ENCODE data around the gene CFAP92. TPM values are rescaled to one million over a fixed set of nuclear protein-coding genes. Genes with fewer than 3 reads are reported as not detected.

The CFAP92 gene
- total and polyA plus RNA-seq, 2 donors (not counting 1 experiment from before 2014, with no cell fraction given), result not detected

DNA sequence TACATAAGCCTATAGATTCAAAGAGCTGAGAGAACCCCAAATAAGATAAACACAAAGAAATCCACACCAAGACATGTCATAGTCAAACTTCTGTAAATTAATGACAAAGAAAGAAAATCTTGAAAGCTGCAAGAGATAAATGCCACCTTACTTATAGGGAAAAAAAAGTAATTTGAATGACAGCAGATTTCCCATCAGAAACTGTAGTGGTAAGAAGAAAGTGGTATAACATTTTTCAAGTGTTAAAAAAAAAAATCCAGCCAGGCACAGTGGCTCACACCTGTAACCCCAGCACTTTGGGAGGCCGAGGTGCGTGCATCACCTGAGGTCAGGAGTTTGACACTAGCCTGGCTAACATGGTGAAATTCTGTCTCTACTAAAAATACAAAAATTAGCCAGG is 37.4 kb downstream of the CFAP92 start:
- Mint-ChIP-seq H3K27ac (no peak overlapping the region), H3K27me3 (peaks cover 13% of the 10 kb centered on the region), H3K9me3 (ENCODE audit: insufficient read depth) (no peaks in the 10 kb centered on the region), H3K4me3 (no peak overlapping the region), H3K4me1 (no peaks in the 10 kb centered on the region)
- ATAC-seq (ENCODE audit: low read depth), result no peak
- H3K79me2 ChIP-seq (ENCODE audit: control insufficient read depth, insufficient read depth, low read length), result no peaks in the 10 kb centered on the region
- H3K27me3 ChIP-seq (replicated peaks in 1 of 4; ENCODE audit: control extremely low read depth in 1 of 4, control insufficient read depth in 3 of 4, insufficient read depth in 4 of 4, low read length in 3 of 4), result no peaks in the 10 kb centered on the region
- H3K9me3 ChIP-seq (ENCODE audit: control extremely low read depth in 1 of 3, control insufficient read depth in 2 of 3, insufficient read depth in 1 of 3, low read length in 2 of 3), result peaks cover 0 to 5% (median 5%) of the 10 kb centered on the region in 3 donors
- ChIA-PET POLR2A (interaction anchor here (0.7 kb wide), 2 partner anchors 87 to 487 kb away, joined by 4 to 6 read pairs; no protein-coding TSS in a partner anchor), CTCF (interaction anchor here (0.9 kb wide), 1 partner anchor 97 kb away, joined by 3 read pairs; no protein-coding TSS in a partner anchor)
- no peaks in the 10 kb centered on the region for H4K20me1 ChIP-seq (ENCODE audit: control insufficient read depth, insufficient read depth, low read length, poor library complexity, severe bottlenecking)
- H3K4me3 ChIP-seq (ENCODE audit: control extremely low read depth in 1 of 5, extremely low read depth in 1 of 5, insufficient read depth in 1 of 5, low read depth in 2 of 5, low read length in 4 of 5), result no peak overlapping the region
- no peaks in the 10 kb centered on the region for H3K36me3 ChIP-seq (replicated peaks in 1 of 2; ENCODE audit: control extremely low read depth in 1 of 2, control insufficient read depth in 1 of 2, extremely low read depth in 1 of 2, insufficient read depth in 2 of 2, low read length in 1 of 2)
- H2AFZ ChIP-seq (ENCODE audit: insufficient read depth, low read depth, low read length, poor library complexity, severe bottlenecking), result no peak overlapping the region
- no peaks in the 10 kb centered on the region for H3K4me1 ChIP-seq (ENCODE audit: control insufficient read depth in 2 of 2, insufficient read depth in 2 of 2, low read length in 2 of 2)
- TF ChIP-seq, protein P1, sequence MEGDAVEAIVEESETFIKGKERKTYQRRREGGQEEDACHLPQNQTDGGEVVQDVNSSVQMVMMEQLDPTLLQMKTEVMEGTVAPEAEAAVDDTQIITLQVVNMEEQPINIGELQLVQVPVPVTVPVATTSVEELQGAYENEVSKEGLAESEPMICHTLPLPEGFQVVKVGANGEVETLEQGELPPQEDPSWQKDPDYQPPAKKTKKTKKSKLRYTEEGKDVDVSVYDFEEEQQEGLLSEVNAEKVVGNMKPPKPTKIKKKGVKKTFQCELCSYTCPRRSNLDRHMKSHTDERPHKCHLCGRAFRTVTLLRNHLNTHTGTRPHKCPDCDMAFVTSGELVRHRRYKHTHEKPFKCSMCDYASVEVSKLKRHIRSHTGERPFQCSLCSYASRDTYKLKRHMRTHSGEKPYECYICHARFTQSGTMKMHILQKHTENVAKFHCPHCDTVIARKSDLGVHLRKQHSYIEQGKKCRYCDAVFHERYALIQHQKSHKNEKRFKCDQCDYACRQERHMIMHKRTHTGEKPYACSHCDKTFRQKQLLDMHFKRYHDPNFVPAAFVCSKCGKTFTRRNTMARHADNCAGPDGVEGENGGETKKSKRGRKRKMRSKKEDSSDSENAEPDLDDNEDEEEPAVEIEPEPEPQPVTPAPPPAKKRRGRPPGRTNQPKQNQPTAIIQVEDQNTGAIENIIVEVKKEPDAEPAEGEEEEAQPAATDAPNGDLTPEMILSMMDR (IDR thresholded peaks at IDR 0.05), result no peak
- TF ChIP-seq EZH2 (IDR thresholded peaks at IDR 0.05; ENCODE audit: borderline replicate concordance, insufficient read depth, low read depth, low read length, poor library complexity, severe bottlenecking), result no peak
- H3K4me2 ChIP-seq (replicated peaks; ENCODE audit: low read depth, low read length, poor library complexity, severe bottlenecking), result no peak overlapping the region
- H3K27ac ChIP-seq (ENCODE audit: low read length in 2 of 2), result no peak overlapping the region
- intact Hi-C loops (cut with micrococcal nuclease), result no loop called here
- no peak overlapping the region for H3K9ac ChIP-seq (ENCODE audit: low read length)
- DNase-seq, result no peak
- 83% methylated on average over 2 of the region's 2 CpGs for WGBS (ENCODE audit: insufficient coverage)

DNA sequence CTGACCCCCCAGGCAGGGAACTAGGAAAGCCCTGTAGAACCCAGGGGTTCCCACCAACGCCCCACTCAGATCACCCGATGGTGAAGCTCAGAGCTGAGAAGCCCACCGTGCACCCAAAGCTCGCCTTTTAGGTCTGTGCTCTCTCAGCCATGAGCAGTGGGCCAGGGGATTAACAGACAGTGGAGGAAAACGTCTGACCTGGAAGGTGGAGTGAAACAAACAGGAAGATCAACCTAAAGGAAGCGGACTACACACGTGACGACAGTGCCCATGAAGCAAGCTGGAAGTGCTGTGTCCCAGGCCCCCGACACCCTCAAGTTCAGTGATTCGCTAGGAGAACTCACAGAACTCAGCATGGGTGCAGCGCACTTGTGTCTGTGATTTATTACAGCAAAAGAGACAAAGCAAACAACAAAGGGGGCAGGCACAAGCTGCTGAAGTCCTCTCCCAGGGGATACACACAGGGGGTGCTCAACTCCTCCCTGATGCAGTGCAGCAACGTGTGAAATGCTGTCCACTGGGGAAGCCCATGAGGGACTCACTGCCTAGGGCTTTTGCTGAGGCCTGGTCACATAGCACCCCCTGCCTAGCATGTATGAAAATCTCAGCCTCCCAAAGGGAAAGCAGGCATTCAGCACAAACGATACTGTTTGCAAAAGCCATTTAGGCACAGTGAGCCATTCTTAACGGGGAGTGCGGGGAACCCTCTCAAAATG is 43.5 kb downstream of the CFAP92 start:
- Histone ChIP-seq H3K4me3 (ENCODE audit: control extremely low read depth in 1 of 5, extremely low read depth in 1 of 5, insufficient read depth in 1 of 5, low read depth in 2 of 5, low read length in 4 of 5) (no peak overlapping the region), H3K4me1 (ENCODE audit: control insufficient read depth in 2 of 2, insufficient read depth in 2 of 2, low read length in 2 of 2) (no peaks in the 10 kb centered on the region), H3K27ac (ENCODE audit: low read length in 2 of 2) (no peak overlapping the region), H4K20me1 (ENCODE audit: control insufficient read depth, insufficient read depth, low read length, poor library complexity, severe bottlenecking) (no peaks in the 10 kb centered on the region), H2AFZ (ENCODE audit: insufficient read depth, low read depth, low read length, poor library complexity, severe bottlenecking) (no peak overlapping the region), H3K27me3 (replicated peaks in 1 of 4; ENCODE audit: control extremely low read depth in 1 of 4, control insufficient read depth in 3 of 4, insufficient read depth in 4 of 4, low read length in 3 of 4) (no peaks in the 10 kb centered on the region), H3K36me3 (replicated peaks in 1 of 2; ENCODE audit: control extremely low read depth in 1 of 2, control insufficient read depth in 1 of 2, extremely low read depth in 1 of 2, insufficient read depth in 2 of 2, low read length in 1 of 2) (no peaks in the 10 kb centered on the region), H3K79me2 (ENCODE audit: control insufficient read depth, insufficient read depth, low read length) (no peaks in the 10 kb centered on the region), H3K9ac (ENCODE audit: low read length) (no peak overlapping the region), H3K4me2 (replicated peaks; ENCODE audit: low read depth, low read length, poor library complexity, severe bottlenecking) (no peak overlapping the region), H3K9me3 (ENCODE audit: control extremely low read depth in 1 of 3, control insufficient read depth in 2 of 3, insufficient read depth in 1 of 3, low read length in 2 of 3) (no peaks in the 10 kb centered on the region)
- Mint-ChIP-seq H3K9me3 (ENCODE audit: insufficient read depth) (no peaks in the 10 kb centered on the region), H3K27me3 (peaks cover 3% of the 10 kb centered on the region), H3K4me1 (no peaks in the 10 kb centered on the region), H3K27ac (no peak overlapping the region), H3K4me3 (no peak overlapping the region)
- ATAC-seq (ENCODE audit: low read depth) (no peak), DNase-seq (no peak)
- intact Hi-C loops (cut with micrococcal nuclease), result no loop called here
- CTCF ChIA-PET, result interaction anchor here (1.1 kb wide), 1 partner anchor 20 kb away, joined by 3 read pairs; no protein-coding TSS in a partner anchor
- 81% methylated on average over 15 of the region's 15 CpGs for WGBS (ENCODE audit: insufficient coverage)
- TF ChIP-seq EZH2 (IDR thresholded peaks at IDR 0.05; ENCODE audit: borderline replicate concordance, insufficient read depth, low read depth, low read length, poor library complexity, severe bottlenecking), result no peak
- TF ChIP-seq, protein P1 (IDR thresholded peaks at IDR 0.05), result no peak
- POLR2A ChIA-PET, result no interaction called here

Data from B cell (primary cell).